Measurements from ENCODE around the gene SVBP.

Gene SVBP

DNA sequence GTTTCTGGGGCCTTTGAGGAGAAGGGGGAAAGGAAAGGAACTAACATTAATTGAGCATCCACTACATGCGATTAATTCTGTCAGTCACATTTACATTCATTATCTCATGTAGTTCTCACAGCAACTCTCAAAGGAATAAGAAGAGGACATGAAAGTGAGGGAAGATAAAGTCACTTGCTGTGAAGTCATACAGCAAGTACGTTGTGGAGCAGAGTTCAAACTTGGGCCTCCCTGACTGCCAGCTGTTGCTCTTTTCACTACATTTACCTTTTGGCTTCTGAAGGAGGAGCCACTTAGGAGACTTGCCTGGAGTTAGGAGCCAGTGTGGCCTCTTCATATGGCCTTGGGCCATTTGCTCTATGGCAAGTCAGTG is 35.4 kb upstream of the SVBP start:
- no peak for TF ChIP-seq ZFP3 (CRISPR knock-in tag; IDR thresholded peaks at IDR 0.05)
- no peak for ATAC-seq

DNA sequence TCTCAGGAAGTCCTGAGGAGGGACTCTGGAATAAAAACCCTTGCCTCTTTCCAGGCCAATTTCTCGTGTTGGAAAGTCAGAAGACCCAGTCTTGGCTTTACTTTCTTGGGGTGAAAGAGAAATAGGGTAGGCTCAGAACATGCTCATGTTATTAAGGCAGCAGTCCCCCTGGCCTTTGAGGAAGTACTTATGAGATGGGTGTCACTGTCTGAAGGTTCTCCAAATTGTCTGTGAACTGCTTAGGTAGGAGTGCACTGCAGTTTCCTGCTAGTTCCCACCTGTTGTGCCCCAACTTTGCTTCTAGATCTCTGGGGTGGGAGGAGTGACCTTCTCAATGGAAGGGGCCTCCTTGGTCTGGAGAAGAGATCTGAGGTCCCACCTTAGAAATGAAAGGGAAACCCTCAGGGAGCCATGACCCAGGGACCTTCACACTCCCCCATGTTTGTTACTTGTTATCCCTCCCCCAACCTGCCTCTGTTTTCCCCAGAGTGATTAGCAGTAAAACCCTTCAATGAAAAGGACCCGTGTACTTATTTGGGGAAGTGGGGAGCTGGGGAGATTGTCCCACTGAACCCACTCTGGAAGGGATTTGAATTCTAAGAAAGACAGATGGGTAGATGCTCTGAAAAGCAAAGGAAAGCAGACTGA is 34.9 kb upstream of the SVBP start:
- TF ChIP-seq ZNF8 (CRISPR knock-in tag; IDR thresholded peaks at IDR 0.05) (no peak), ZNF565 (CRISPR knock-in tag; conservative IDR thresholded peaks at IDR 0.05; ENCODE audit: low read depth) (no peak), TCF4 (CRISPR knock-in tag; IDR thresholded peaks at IDR 0.05; ENCODE audit: borderline replicate concordance) (no peak)
- ATAC-seq = no peak

DNA sequence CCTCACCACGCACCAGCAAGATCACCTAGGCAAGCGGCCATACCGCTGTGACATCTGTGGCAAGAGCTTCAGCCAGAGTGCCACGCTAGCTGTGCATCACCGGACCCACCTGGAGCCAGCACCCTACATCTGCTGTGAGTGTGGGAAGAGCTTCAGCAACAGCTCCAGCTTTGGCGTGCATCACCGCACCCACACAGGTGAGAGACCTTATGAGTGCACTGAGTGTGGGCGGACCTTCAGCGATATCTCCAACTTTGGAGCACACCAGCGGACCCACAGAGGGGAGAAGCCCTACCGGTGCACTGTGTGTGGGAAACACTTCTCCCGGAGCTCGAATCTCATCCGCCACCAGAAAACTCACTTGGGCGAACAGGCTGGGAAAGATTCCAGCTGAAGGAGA is 34.2 kb upstream of the SVBP start:
- no peak for ATAC-seq
- TF ChIP-seq TOX (CRISPR knock-in tag; IDR thresholded peaks at IDR 0.05; ENCODE audit: borderline replicate concordance) = no peak
- no peak for TF ChIP-seq ZFP30 (CRISPR knock-in tag; IDR thresholded peaks at IDR 0.05)
- TF ChIP-seq ZC3H10 (CRISPR knock-in tag; IDR thresholded peaks at IDR 0.05) = no peak
- TF ChIP-seq BACH2 (CRISPR knock-in tag; IDR thresholded peaks at IDR 0.05; ENCODE audit: borderline replicate concordance) = no peak

DNA sequence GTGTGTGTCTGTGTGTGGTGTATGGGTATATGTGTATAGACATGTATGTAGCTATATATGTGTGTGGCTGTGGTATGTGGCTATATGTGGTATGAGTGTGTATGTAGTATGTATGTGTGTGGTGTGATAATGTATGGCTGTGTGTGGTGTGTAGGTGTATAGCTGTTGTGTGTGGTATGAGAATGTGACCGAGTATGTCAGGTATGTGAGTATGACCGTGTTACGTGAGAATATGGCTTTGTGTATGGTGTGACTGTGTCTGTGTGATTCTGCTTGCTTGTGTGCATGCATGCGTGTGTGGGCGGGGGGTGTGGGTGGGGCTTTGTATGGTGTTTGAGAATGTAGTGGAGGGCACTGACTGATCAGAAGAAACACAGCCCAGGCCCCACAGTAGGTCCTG is 32.7 kb upstream of the SVBP start:
- no peak for TF ChIP-seq TCF4 (CRISPR knock-in tag; IDR thresholded peaks at IDR 0.05; ENCODE audit: borderline replicate concordance)
- TF ChIP-seq ZNF565 (CRISPR knock-in tag; conservative IDR thresholded peaks at IDR 0.05; ENCODE audit: low read depth) = no peak
- TF ChIP-seq ZFP3 (CRISPR knock-in tag; IDR thresholded peaks at IDR 0.05) = no peak
- TF ChIP-seq, protein P1, sequence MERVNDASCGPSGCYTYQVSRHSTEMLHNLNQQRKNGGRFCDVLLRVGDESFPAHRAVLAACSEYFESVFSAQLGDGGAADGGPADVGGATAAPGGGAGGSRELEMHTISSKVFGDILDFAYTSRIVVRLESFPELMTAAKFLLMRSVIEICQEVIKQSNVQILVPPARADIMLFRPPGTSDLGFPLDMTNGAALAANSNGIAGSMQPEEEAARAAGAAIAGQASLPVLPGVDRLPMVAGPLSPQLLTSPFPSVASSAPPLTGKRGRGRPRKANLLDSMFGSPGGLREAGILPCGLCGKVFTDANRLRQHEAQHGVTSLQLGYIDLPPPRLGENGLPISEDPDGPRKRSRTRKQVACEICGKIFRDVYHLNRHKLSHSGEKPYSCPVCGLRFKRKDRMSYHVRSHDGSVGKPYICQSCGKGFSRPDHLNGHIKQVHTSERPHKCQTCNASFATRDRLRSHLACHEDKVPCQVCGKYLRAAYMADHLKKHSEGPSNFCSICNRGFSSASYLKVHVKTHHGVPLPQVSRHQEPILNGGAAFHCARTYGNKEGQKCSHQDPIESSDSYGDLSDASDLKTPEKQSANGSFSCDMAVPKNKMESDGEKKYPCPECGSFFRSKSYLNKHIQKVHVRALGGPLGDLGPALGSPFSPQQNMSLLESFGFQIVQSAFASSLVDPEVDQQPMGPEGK (CRISPR knock-in tag; IDR thresholded peaks at IDR 0.05; ENCODE audit: borderline replicate concordance) = no peak
- no peak for TF ChIP-seq ZFP30 (CRISPR knock-in tag; IDR thresholded peaks at IDR 0.05)
- no peak for TF ChIP-seq SNAI2 (CRISPR knock-in tag; IDR thresholded peaks at IDR 0.05)
- TF ChIP-seq, protein P2, sequence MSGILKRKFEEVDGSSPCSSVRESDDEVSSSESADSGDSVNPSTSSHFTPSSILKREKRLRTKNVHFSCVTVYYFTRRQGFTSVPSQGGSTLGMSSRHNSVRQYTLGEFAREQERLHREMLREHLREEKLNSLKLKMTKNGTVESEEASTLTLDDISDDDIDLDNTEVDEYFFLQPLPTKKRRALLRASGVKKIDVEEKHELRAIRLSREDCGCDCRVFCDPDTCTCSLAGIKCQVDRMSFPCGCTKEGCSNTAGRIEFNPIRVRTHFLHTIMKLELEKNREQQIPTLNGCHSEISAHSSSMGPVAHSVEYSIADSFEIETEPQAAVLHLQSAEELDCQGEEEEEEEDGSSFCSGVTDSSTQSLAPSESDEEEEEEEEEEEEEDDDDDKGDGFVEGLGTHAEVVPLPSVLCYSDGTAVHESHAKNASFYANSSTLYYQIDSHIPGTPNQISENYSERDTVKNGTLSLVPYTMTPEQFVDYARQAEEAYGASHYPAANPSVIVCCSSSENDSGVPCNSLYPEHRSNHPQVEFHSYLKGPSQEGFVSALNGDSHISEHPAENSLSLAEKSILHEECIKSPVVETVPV (CRISPR knock-in tag; IDR thresholded peaks at IDR 0.05) = no peak
- TF ChIP-seq PPARA (CRISPR knock-in tag; IDR thresholded peaks at IDR 0.05; ENCODE audit: borderline replicate concordance) = no peak
- no peak for TF ChIP-seq ESRRG (CRISPR knock-in tag; IDR thresholded peaks at IDR 0.05)
- no peak for TF ChIP-seq BACH2 (CRISPR knock-in tag; IDR thresholded peaks at IDR 0.05; ENCODE audit: borderline replicate concordance)
- no peak for TF ChIP-seq ZNF8 (CRISPR knock-in tag; IDR thresholded peaks at IDR 0.05)
- no peak for TF ChIP-seq ZC3H10 (CRISPR knock-in tag; IDR thresholded peaks at IDR 0.05)
- no peak for TF ChIP-seq RARB (CRISPR knock-in tag; IDR thresholded peaks at IDR 0.05)
- TF ChIP-seq ZNF70 (CRISPR knock-in tag; IDR thresholded peaks at IDR 0.05) = no peak
- ATAC-seq = no peak

DNA sequence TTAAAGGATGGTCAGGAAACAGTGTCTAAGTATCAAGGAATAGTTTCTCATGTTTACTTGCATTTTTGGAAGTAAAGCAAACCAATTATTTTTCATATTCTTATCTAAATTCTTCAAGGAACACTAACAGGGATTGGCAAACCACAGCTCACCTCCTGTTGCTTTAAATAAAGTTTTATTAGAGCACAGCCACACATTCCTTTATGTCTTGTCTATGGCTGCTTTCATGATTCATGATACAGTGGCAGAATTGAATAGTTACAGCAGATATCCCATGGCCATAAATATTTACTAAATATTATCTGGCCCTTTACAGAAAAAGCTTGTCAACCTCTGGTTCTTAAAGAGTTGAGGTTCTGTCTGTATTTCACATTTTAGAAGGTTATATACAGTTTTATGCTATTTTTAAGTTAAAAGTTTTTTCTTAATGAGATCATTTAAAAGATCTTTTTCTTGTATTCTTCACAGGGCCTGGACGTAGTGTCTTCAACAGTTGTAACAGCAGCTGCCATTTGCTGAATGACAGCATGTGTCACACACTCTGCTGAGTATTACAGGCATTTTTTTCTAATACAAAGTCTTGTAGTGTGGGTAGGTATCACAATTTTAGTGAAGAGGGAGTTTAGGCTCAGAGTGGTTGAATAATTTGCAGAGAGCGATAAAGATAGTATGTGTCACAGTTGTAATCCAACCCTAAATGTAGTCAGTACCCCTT is 31.8 kb upstream of the SVBP start:
- no peak for TF ChIP-seq RARB (CRISPR knock-in tag; IDR thresholded peaks at IDR 0.05)
- no peak for TF ChIP-seq ZFP3 (CRISPR knock-in tag; IDR thresholded peaks at IDR 0.05)
- no peak for ATAC-seq

DNA sequence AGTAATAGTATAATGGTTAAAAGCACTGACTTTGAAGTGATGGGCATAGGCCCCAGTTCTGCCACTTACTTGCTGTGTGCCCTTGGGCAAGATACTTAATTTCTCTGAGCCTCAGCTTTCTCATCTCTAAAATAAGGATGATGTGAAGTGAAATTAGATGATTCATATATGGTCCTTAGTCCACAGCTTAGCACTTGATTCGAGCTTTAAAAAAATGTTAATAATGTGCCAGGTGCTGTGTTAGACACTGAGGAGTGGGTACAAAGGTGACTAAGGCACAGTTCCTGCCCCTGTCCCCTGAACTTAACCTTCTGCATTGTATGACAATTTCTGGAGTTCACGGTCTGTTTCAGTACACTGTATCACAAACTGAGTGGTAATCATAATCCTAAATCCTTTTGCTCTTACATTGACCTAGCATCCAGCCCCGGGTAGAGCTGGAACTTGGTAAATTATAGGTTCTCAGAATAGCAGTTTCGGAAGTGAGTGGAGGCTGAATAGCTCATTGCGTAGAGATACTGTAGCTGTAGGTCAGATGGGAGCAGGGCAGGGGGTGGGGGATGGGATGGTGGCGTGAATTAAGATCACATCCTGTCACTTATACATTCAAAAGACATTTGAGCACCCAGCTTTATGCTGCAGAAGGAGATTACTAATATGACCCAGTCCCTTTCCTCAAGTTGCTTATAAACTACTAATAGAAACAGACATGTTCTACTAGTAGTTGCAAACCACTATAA is 30.7 kb upstream of the SVBP start:
- ATAC-seq = no peak
- TF ChIP-seq, protein P3, sequence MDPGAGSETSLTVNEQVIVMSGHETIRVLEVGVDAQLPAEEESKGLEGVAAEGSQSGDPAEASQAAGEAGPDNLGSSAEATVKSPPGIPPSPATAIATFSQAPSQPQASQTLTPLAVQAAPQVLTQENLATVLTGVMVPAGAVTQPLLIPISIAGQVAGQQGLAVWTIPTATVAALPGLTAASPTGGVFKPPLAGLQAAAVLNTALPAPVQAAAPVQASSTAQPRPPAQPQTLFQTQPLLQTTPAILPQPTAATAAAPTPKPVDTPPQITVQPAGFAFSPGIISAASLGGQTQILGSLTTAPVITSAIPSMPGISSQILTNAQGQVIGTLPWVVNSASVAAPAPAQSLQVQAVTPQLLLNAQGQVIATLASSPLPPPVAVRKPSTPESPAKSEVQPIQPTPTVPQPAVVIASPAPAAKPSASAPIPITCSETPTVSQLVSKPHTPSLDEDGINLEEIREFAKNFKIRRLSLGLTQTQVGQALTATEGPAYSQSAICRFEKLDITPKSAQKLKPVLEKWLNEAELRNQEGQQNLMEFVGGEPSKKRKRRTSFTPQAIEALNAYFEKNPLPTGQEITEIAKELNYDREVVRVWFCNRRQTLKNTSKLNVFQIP (CRISPR knock-in tag; IDR thresholded peaks at IDR 0.05; ENCODE audit: borderline replicate concordance, low read depth) = no peak
- TF ChIP-seq, protein P4, sequence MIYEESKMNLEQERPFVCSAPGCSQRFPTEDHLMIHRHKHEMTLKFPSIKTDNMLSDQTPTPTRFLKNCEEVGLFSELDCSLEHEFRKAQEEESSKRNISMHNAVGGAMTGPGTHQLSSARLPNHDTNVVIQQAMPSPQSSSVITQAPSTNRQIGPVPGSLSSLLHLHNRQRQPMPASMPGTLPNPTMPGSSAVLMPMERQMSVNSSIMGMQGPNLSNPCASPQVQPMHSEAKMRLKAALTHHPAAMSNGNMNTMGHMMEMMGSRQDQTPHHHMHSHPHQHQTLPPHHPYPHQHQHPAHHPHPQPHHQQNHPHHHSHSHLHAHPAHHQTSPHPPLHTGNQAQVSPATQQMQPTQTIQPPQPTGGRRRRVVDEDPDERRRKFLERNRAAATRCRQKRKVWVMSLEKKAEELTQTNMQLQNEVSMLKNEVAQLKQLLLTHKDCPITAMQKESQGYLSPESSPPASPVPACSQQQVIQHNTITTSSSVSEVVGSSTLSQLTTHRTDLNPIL (CRISPR knock-in tag; IDR thresholded peaks at IDR 0.05; ENCODE audit: low read depth) = no peak
- TF ChIP-seq, protein P1 (CRISPR knock-in tag; IDR thresholded peaks at IDR 0.05; ENCODE audit: borderline replicate concordance) = no peak
- TF ChIP-seq GLIS3 (CRISPR knock-in tag; IDR thresholded peaks at IDR 0.05) = no peak
- TF ChIP-seq CSDC2 (CRISPR knock-in tag; IDR thresholded peaks at IDR 0.05) = no peak
- TF ChIP-seq BACH2 (CRISPR knock-in tag; IDR thresholded peaks at IDR 0.05; ENCODE audit: borderline replicate concordance) = no peak
- TF ChIP-seq ZC3H10 (CRISPR knock-in tag; IDR thresholded peaks at IDR 0.05) = no peak
- no peak for TF ChIP-seq ISL1 (CRISPR knock-in tag; IDR thresholded peaks at IDR 0.05)
- no peak for TF ChIP-seq OSR1 (CRISPR knock-in tag; IDR thresholded peaks at IDR 0.05)
- TF ChIP-seq TOX (CRISPR knock-in tag; IDR thresholded peaks at IDR 0.05; ENCODE audit: borderline replicate concordance) = no peak
- TF ChIP-seq, protein P2 (CRISPR knock-in tag; IDR thresholded peaks at IDR 0.05) = no peak
